Endothelial cell of umbilical vein (primary cell): Measurements from ENCODE around the gene SERPINA12. TPM values are rescaled to one million over a fixed set of nuclear protein-coding genes. Genes with fewer than 3 reads are reported as not detected.

Experiments
- BruUV-seq: library from RNA; stranded (reverse); fragments of 400-500 nt; replicated peaks from 2 replicates; lab custom pipeline; 2021; lab: Mats Ljungman, UMichigan
- CTCF ChIA-PET: fragments of 300-600, 350-600 bp; sonication (Branson Sonifier 250); formaldehyde crosslinking; loops from one replicate; lab custom pipeline; 2021; ENCODE audit warnings: antibody characterized with exemption, inconsistent platforms; lab: Charles Lee
- POLR2A ChIA-PET: fragments of 300-600, 350-600 bp; sonication (Branson Sonifier 250); formaldehyde crosslinking; loops from one replicate; lab custom pipeline; 2021; ENCODE audit warnings: antibody characterized with exemption, inconsistent platforms; lab: Charles Lee
- DNase-seq: peaks from one replicate; pipeline ENCODE4 v3.0.0-alpha.2; 2011; ENCODE audit warnings: low read depth, low spot score
- FAIRE-seq: peaks from 2 replicates; lab custom pipeline; 2011; peaks lifted over from hg19 to GRCh38; lab: Jason Lieb, UNC
- H2AFZ ChIP-seq: 2 replicates; pipeline ENCODE4 v1.6.0; 2012; ENCODE audit warnings: low read depth, low read length, control low read depth, inconsistent platforms
- H3K27ac ChIP-seq: 2 replicates; pipeline ENCODE4 v1.5.1; 2011; ENCODE audit warnings: low read depth, mild to moderate bottlenecking, control low read depth, low read length, moderate library complexity; ENCODE audit not compliant: insufficient read depth
- H3K27me3 ChIP-seq, 2 experiments: 2 replicates each; pipeline versions ENCODE4 v1.6.0 to v1.6.1; 2011; ENCODE audit warnings: low read length in 2 of 2, mixed read lengths in 1 of 2; ENCODE audit not compliant: control insufficient read depth in 2 of 2, insufficient read depth in 2 of 2
- H3K36me3 ChIP-seq, 2 experiments: 2 replicates in 1 of 2; 3 replicates in 1 of 2; pipeline ENCODE4 v1.5.1; 2011; ENCODE audit warnings: low read length in 2 of 2, mild to moderate bottlenecking in 1 of 2, moderate library complexity in 1 of 2; ENCODE audit not compliant: control insufficient read depth in 2 of 2, insufficient read depth in 2 of 2; ENCODE audit errors: extremely low read depth in 1 of 2
- H3K4me1 ChIP-seq: 3 replicates; pipeline ENCODE4 v1.5.1; 2011; ENCODE audit warnings: mild to moderate bottlenecking, low read length; ENCODE audit not compliant: control insufficient read depth, insufficient read depth; ENCODE audit errors: extremely low read depth
- H3K4me2 ChIP-seq: 2 replicates; pipeline ENCODE4 v1.6.1; 2011; ENCODE audit warnings: low read length, control low read depth, mixed read lengths; ENCODE audit not compliant: insufficient read depth
- H3K4me3 ChIP-seq, 3 experiments: fragments of 200-600 bp in 1 of 3; sonication (generic), shearing (Covaris generic) in 1 of 3; replicated peaks in 1 of 3; 2 replicates each; pipeline ENCODE4 v1.5.1; 2011 to 2016; ENCODE audit warnings: control low read depth in 3 of 3, low read length in 3 of 3, mild to moderate bottlenecking in 2 of 3, inconsistent platforms in 1 of 3, low read depth in 1 of 3, moderate library complexity in 1 of 3; ENCODE audit not compliant: insufficient read depth in 1 of 3
- H3K79me2 ChIP-seq: 2 replicates; pipeline ENCODE4 v1.6.0; 2012; ENCODE audit warnings: low read length, inconsistent platforms; ENCODE audit not compliant: control insufficient read depth, insufficient read depth
- H3K9ac ChIP-seq: replicated peaks from 2 replicates; pipeline ENCODE3; 2011; ENCODE audit warnings: low read length, control low read depth; ENCODE audit not compliant: insufficient read depth; ENCODE audit errors: extremely low read depth
- H3K9me1 ChIP-seq: replicated peaks from 3 replicates; pipeline ENCODE4 v1.6.0; 2011; ENCODE audit warnings: mild to moderate bottlenecking, low read length; ENCODE audit not compliant: control insufficient read depth, insufficient read depth; ENCODE audit errors: extremely low read depth
- H3K9me3 ChIP-seq: replicated peaks from 2 replicates; pipeline ENCODE4 v1.5.1; 2012; ENCODE audit warnings: low read length, inconsistent platforms; ENCODE audit not compliant: control insufficient read depth, insufficient read depth
- H4K20me1 ChIP-seq: replicated peaks from 2 replicates; pipeline ENCODE3; 2011; ENCODE audit warnings: mild to moderate bottlenecking, low read length; ENCODE audit not compliant: control insufficient read depth, insufficient read depth; ENCODE audit errors: extremely low read depth
- CTCF ChIP-seq, 2 donors: IDR thresholded peaks; 1 replicate in 1 of 2; 2 replicates in 1 of 2; pipeline ENCODE4 v1.5.1; 2011; ENCODE audit warnings: low read length in 2 of 2, mild to moderate bottlenecking in 2 of 2, moderate library complexity in 2 of 2, control low read depth in 1 of 2, inconsistent platforms in 1 of 2, low read depth in 1 of 2; ENCODE audit not compliant: insufficient read depth in 1 of 2; ENCODE audit errors: extremely low read depth in 1 of 2
- EZH2 ChIP-seq: IDR thresholded peaks from 2 replicates; pipeline ENCODE4 v1.6.1; 2012; ENCODE audit warnings: borderline replicate concordance, low read depth, mild to moderate bottlenecking, moderate library complexity, low read length, inconsistent platforms; ENCODE audit not compliant: severe bottlenecking
- FOS ChIP-seq: IDR thresholded peaks from 2 replicates; pipeline ENCODE4 v1.6.1; 2011; ENCODE audit warnings: mild to moderate bottlenecking, low read length, moderate library complexity, borderline replicate concordance; ENCODE audit not compliant: insufficient read depth
- GATA2 ChIP-seq: IDR thresholded peaks from 2 replicates; pipeline ENCODE4 v1.7.0; 2011; ENCODE audit warnings: low read depth, mild to moderate bottlenecking, moderate library complexity, mixed read lengths, low read length; ENCODE audit not compliant: insufficient read length, insufficient read depth
- JUN ChIP-seq: IDR thresholded peaks from 2 replicates; pipeline ENCODE4 v1.6.1; 2011; ENCODE audit warnings: borderline replicate concordance, low read depth; ENCODE audit not compliant: insufficient read length, insufficient read depth
- MAX ChIP-seq: IDR thresholded peaks from 2 replicates; pipeline ENCODE4 v1.6.1; 2011; ENCODE audit not compliant: insufficient read depth, insufficient read length
- POLR2A ChIP-seq: IDR thresholded peaks from 2 replicates; pipeline ENCODE4 v1.6.1; 2012; ENCODE audit warnings: low read depth, mild to moderate bottlenecking, control low read depth, low read length
- POLR2AphosphoS5 ChIP-seq: IDR thresholded peaks from 2 replicates; pipeline ENCODE4 v1.6.1; 2012; ENCODE audit warnings: low read depth, mild to moderate bottlenecking, control low read depth, low read length, moderate library complexity; ENCODE audit not compliant: insufficient read depth
- dilution Hi-C: fragments of 300-500 bp; cut with MboI; formaldehyde crosslinking; loops from one replicate; pipeline ENCODE4 v1.15.0; 2019; ENCODE audit warnings: low sequenced_read_pairs; ENCODE audit not compliant: extremely low pct_ligation_motif_present
- intact Hi-C: fragments of 100-400 bp; cut with micrococcal nuclease; formaldehyde crosslinking; loops from one replicate; pipeline ENCODE4 v1.10.0; 2022
- polyA plus RNA-seq, 4 experiments: library from polyadenylated mRNA; depleted of rRNA in 3 of 4; stranded (reverse) in 3 of 4; unstranded in 1 of 4; fragments of >200 nt; gene quantifications; 2 replicates each; pipeline versions ENCODE4 v1.2.1 to v1.2.3, GENCODE V29; 2011 to 2012; ENCODE audit warnings: missing spikeins in 1 of 4
- total RNA-seq: library from RNA; stranded (reverse); gene quantifications from 2 replicates; pipeline ENCODE4 v1.2.3, GENCODE V29; 2021

SERPINA12 gene
- total and polyA plus RNA-seq, 2 donors (not counting 3 experiments of a cell fraction or from before 2014, with no cell fraction given) = not detected

GRCh38 chr14:94474581-94475031 is 34.7 kb downstream of the SERPINA12 start:
- no peak overlapping the region for H2AFZ ChIP-seq
- H3K79me2 ChIP-seq = no peaks in the 10 kb centered on the region
- no peak overlapping the region for H3K9ac ChIP-seq
- no peak overlapping the region for H3K27ac ChIP-seq
- H3K9me1 ChIP-seq = no peaks in the 10 kb centered on the region
- ChIA-PET CTCF (interaction anchor here (1.3 kb wide), 1 partner anchor 41 kb away, joined by 3 read pairs; no protein-coding TSS in a partner anchor), POLR2A (no interaction called here)
- no peaks in the 10 kb centered on the region for H4K20me1 ChIP-seq
- no peak overlapping the region for H3K4me2 ChIP-seq
- dilution Hi-C loops (no loop called here), intact Hi-C loops (no loop called here)
- H3K4me3 ChIP-seq = no peak overlapping the region
- no TSS peak for BruUV-seq
- H3K4me1 ChIP-seq = no peaks in the 10 kb centered on the region
- no peaks in the 10 kb centered on the region for H3K27me3 ChIP-seq
- TF ChIP-seq MAX (no peak), EZH2 (no peak), FOS (no peak), GATA2 (no peak), POLR2A (no peak), CTCF (IDR thresholded peaks at IDR 0.05; ENCODE audit: extremely low read depth in 1 of 2, insufficient read depth in 1 of 2, low read depth in 1 of 2, low read length in 2 of 2) (no peak), POLR2AphosphoS5 (no peak), JUN (no peak)
- no peaks in the 10 kb centered on the region for H3K36me3 ChIP-seq
- FAIRE-seq = no peak
- no peaks in the 10 kb centered on the region for H3K9me3 ChIP-seq
- DNase-seq = no peak
